Measurements from ENCODE around the gene SLC38A10. TPM values are rescaled to one million over a fixed set of nuclear protein-coding genes. Genes with fewer than 3 reads are reported as not detected.

Gene SLC38A10
- total and polyA plus RNA-seq, 2 of the 4 experiments (the other 2 are of a cell fraction): 12.7 to 46.7 TPM

DNA sequence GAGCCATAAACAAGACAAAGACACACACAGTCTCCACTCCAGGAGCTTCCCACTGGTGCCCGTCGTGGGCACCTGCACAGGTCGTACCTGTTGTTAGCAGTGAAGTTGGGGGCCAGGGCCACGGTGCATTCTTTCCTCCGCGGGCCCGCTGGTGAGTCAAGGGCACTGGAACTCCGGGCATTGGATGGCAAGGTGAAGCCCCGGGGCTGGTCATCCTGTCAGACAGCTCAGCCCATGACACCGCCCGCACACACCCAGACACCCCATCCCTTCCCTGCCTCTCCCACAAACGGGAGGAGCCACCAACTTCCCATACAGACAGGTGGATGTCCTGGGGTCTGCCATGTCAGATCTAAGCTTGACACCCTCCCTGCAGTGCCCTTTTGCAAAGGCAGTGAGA lies 88.5 kb downstream of the SLC38A10 start:
- Histone ChIP-seq H3K4me1 (ENCODE audit: control insufficient read depth, insufficient read depth, low read length) (no peaks in the 10 kb centered on the region), H3K14ac (replicated peaks; ENCODE audit: low read depth, low read length) (no peak overlapping the region), H4K5ac (ENCODE audit: low read depth, low read length) (no peak overlapping the region), H3K27ac (ENCODE audit: insufficient read depth, low read length) (no peak overlapping the region), H2BK20ac (ENCODE audit: low read depth, low read length) (no peak overlapping the region), H3K4me2 (ENCODE audit: low read depth, low read length) (no peak overlapping the region), H4K20me1 (ENCODE audit: insufficient read depth, low read length) (peaks cover 5% of the 10 kb centered on the region; the same call in 1 of the 2 replicates), H3K18ac (ENCODE audit: low read depth, low read length) (no peak overlapping the region), H2AFZ (replicated peaks; ENCODE audit: low read length, poor library complexity) (no peak overlapping the region), H3K4me3 (ENCODE audit: insufficient read depth, low read depth, low read length) (no peak overlapping the region), H3K9ac (ENCODE audit: low read depth, low read length) (no peak overlapping the region), H3K9me3 (ENCODE audit: control insufficient read depth, insufficient read depth, low read length) (no peaks in the 10 kb centered on the region), H3K23ac (ENCODE audit: low read depth, low read length) (no peak overlapping the region), H2BK5ac (ENCODE audit: low read depth, low read length, poor library complexity, severe bottlenecking) (no peak overlapping the region), H2BK15ac (ENCODE audit: low read depth, low read length) (no peak overlapping the region), H2BK120ac (ENCODE audit: low read depth, low read length) (no peak overlapping the region), H2AK9ac (replicated peaks; ENCODE audit: low read depth, low read length, poor library complexity) (no peak overlapping the region), H4K8ac (ENCODE audit: low read depth in 2 of 2, low read length in 2 of 2) (no peak overlapping the region), H3K27me3 (ENCODE audit: control insufficient read depth, insufficient read depth, low read length) (no peaks in the 10 kb centered on the region), H3K79me1 (ENCODE audit: low read depth in 1 of 2, low read length in 2 of 2) (no peaks in the 10 kb centered on the region), H3K56ac (ENCODE audit: extremely low read depth, insufficient read depth, low read length) (no peak overlapping the region), H3K9me1 (ENCODE audit: insufficient read depth, low read length) (0 out of 2 replicates have a peak, but pooled peaks cover 6% of the 10 kb centered on the region), H4K91ac (ENCODE audit: insufficient read depth, low read depth, low read length) (no peak overlapping the region), H2AK5ac (ENCODE audit: low read depth, low read length) (no peak overlapping the region), H3K4ac (ENCODE audit: low read depth, low read length) (no peak overlapping the region), H3K36me3 (ENCODE audit: control insufficient read depth, insufficient read depth, low read length) (peaks cover 5% of the 10 kb centered on the region; the same call in 1 of the 2 replicates)
- POLR2A ChIA-PET (ENCODE audit: unreplicated experiment): no interaction called here
- intact Hi-C loops (cut with micrococcal nuclease): no loop called here
- WGBS, 2 experiments (ENCODE audit: extremely low coverage in 2 of 2, insufficient read length in 1 of 2): 100% methylated on average over 3 of the region's 12 CpGs; no CpG with 5 or more reads in 1 of the 2 experiments
- CTCF ChIA-PET: no interaction called here
- in situ Hi-C loops (cut with MboI; ENCODE audit: low sequenced_read_pairs): no loop called here
- no peak for ATAC-seq (ENCODE audit: low read depth)
- no peak for DNase-seq
- TF ChIP-seq MAZ (IDR thresholded peaks at IDR 0.05; ENCODE audit: borderline replicate concordance, low read depth, low read length) (no peak), NFE2L2 (IDR thresholded peaks at IDR 0.05; ENCODE audit: low read depth, low read length) (no peak), MAFK (IDR thresholded peaks at IDR 0.05; ENCODE audit: low read depth, low read length) (no peak), BHLHE40 (IDR thresholded peaks at IDR 0.05; ENCODE audit: low read depth, low read length) (no peak), SMC3 (IDR thresholded peaks at IDR 0.05; ENCODE audit: low read depth, low read length) (no peak), POLR2A (IDR thresholded peaks at IDR 0.05; ENCODE audit: low read depth, low read length) (no peak), ELK1 (IDR thresholded peaks at IDR 0.05; ENCODE audit: borderline replicate concordance, low read depth, low read length) (no peak), MXI1 (IDR thresholded peaks at IDR 0.05; ENCODE audit: borderline replicate concordance, low read depth, low read length) (no peak), RAD21 (IDR thresholded peaks at IDR 0.05; ENCODE audit: low read length) (no peak), CTCF (conservative IDR thresholded peaks at IDR 0.05; ENCODE audit: low read depth, low read length) (no peak), CEBPB (IDR thresholded peaks at IDR 0.05; ENCODE audit: low read depth, low read length) (no peak), RFX5 (IDR thresholded peaks at IDR 0.05; ENCODE audit: low read depth, low read length) (no peak), RCOR1 (IDR thresholded peaks at IDR 0.05; ENCODE audit: insufficient replicate concordance, low read length) (no peak), CHD1 (IDR thresholded peaks at IDR 0.05; ENCODE audit: low read depth, low read length) (no peak), FOS (IDR thresholded peaks at IDR 0.05; ENCODE audit: low read depth, low read length) (no peak)
- TF ChIP-seq, protein P1, sequence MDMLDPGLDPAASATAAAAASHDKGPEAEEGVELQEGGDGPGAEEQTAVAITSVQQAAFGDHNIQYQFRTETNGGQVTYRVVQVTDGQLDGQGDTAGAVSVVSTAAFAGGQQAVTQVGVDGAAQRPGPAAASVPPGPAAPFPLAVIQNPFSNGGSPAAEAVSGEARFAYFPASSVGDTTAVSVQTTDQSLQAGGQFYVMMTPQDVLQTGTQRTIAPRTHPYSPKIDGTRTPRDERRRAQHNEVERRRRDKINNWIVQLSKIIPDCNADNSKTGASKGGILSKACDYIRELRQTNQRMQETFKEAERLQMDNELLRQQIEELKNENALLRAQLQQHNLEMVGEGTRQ (IDR thresholded peaks at IDR 0.05; ENCODE audit: low read depth, low read length): no peak
- BruUV-seq (replicated peaks): no TSS peak
- dilution Hi-C loops (cut with HindIII; ENCODE audit: low sequenced_read_pairs, unreplicated experiment): no loop called here

Data from IMR-90 (cell line).